B cell (primary cell): ENCODE results near the gene TRIM40.

Source experiments
- EZH2 ChIP-seq: IDR thresholded peaks from 2 replicates; pipeline ENCODE4 v1.6.1; 2012; ENCODE audit warnings: borderline replicate concordance, low read depth, mild to moderate bottlenecking, moderate library complexity, low read length; ENCODE audit not compliant: insufficient read depth, poor library complexity, severe bottlenecking
- TF ChIP-seq, protein P1 (sequence below): fragments of 200-600 bp; IDR thresholded peaks from one replicate; pipeline ENCODE4 v1.8.0; 2022; ENCODE audit warnings: antibody characterized with exemption, mild to moderate bottlenecking

DNA sequence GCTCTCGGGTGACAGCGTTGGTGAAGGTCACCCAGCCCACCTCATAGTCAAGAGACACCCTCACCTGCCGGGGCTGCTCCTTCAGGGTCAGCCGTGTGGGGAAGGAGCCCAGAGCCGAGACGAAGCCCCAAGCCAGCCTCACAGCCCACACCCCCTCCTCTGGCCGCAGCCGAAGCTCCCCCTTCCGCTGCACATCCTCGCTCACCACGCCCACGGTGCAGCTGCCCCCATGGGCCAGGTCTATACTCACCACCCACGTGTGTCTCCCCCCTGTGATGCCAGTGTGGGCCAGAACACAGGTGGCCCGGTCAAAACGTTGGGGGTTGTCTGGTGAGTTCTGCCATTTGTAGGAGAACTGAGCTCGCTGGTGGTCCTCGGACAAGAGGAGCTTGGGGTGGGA, 18.1 kb downstream of the TRIM40 start:
- TF ChIP-seq, protein P1, sequence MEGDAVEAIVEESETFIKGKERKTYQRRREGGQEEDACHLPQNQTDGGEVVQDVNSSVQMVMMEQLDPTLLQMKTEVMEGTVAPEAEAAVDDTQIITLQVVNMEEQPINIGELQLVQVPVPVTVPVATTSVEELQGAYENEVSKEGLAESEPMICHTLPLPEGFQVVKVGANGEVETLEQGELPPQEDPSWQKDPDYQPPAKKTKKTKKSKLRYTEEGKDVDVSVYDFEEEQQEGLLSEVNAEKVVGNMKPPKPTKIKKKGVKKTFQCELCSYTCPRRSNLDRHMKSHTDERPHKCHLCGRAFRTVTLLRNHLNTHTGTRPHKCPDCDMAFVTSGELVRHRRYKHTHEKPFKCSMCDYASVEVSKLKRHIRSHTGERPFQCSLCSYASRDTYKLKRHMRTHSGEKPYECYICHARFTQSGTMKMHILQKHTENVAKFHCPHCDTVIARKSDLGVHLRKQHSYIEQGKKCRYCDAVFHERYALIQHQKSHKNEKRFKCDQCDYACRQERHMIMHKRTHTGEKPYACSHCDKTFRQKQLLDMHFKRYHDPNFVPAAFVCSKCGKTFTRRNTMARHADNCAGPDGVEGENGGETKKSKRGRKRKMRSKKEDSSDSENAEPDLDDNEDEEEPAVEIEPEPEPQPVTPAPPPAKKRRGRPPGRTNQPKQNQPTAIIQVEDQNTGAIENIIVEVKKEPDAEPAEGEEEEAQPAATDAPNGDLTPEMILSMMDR: no peak
- TF ChIP-seq EZH2: no peak
